SJCRH30 (cell line): ENCODE measurements around the gene CYP4F3. TPM values are rescaled to one million over a fixed set of nuclear protein-coding genes. Genes with fewer than 3 reads are reported as not detected.

Source experiments
- total RNA-seq: library from RNA; depleted of rRNA; stranded (reverse); fragments of >200 nt; shearing (Covaris generic); gene quantifications from 2 replicates; pipeline ENCODE4 v1.2.3, GENCODE V29; 2014; rRNA removed

Gene CYP4F3
- total RNA-seq, 1 experiment from 2014 or later, result not detected

Other genes with a start within 250 kb of the CYP4F3 start
- gene AKAP8L, start 221.9 kb upstream of the CYP4F3 start, total RNA-seq, result 86.0 and 111 TPM in 2 replicates
- 23.0 and 23.8 TPM in 2 replicates for gene WIZ, start 190.9 kb upstream of the CYP4F3 start, total RNA-seq
- 0.12 TPM in 1 of 2 replicates, not detected in the other for gene RASAL3, start 176.4 kb upstream of the CYP4F3 start, total RNA-seq
- gene PGLYRP2, start 161.4 kb upstream of the CYP4F3 start, total RNA-seq, result not detected in 2 replicates
- gene CYP4F22, start 132.4 kb upstream of the CYP4F3 start, total RNA-seq, result not detected in 2 replicates
- not detected in 2 replicates for gene CYP4F8, start 25.7 kb upstream of the CYP4F3 start, total RNA-seq
- gene CYP4F12, start 32.2 kb downstream of the CYP4F3 start, total RNA-seq, result not detected in 2 replicates
- not detected in 2 replicates for gene OR10H2, start 87.1 kb downstream of the CYP4F3 start, total RNA-seq
- not detected in 2 replicates for gene OR10H3, start 97.1 kb downstream of the CYP4F3 start, total RNA-seq
- gene OR10H5, start 146.8 kb downstream of the CYP4F3 start, total RNA-seq, result not detected in 2 replicates
- not detected in 2 replicates for gene OR10H1, start 174.8 kb downstream of the CYP4F3 start, total RNA-seq